HCT116 (cell line): ENCODE data around the gene STYK1. TPM values are rescaled to one million over a fixed set of nuclear protein-coding genes. Genes with fewer than 3 reads are reported as not detected.

Experiments
- ATAC-seq: fragments of 200-7000 bp; cut with Tn5 transposase; 2 replicates; pipeline ENCODE4 v1.9.1; 2020; ENCODE audit warnings: mild to moderate bottlenecking, moderate library complexity
- BruUV-seq: library from RNA; stranded (reverse); fragments of 400-500 nt; replicated peaks from 2 replicates; lab custom pipeline; 2021; lab: Mats Ljungman, UMichigan
- CTCF ChIA-PET: fragments of 300-600 bp; sonication (Branson Sonifier 250); formaldehyde crosslinking; loops from one replicate; lab custom pipeline; 2021; ENCODE audit warnings: antibody characterized with exemption; lab: Charles Lee
- POLR2A ChIA-PET: fragments of 300-600, 350-600 bp; sonication (Branson Sonifier 250); formaldehyde crosslinking; loops from one replicate; lab custom pipeline; 2021; ENCODE audit warnings: antibody characterized with exemption; lab: Charles Lee
- RAD21 ChIA-PET, 2 experiments: fragments of 300-600 bp; sonication (Branson Sonifier 250); formaldehyde crosslinking; loops; one replicate each; lab custom pipeline; 2023; ENCODE audit warnings: low total read pairs in 2 of 2; ENCODE audit not compliant: uncharacterized antibody in 2 of 2, unreplicated experiment in 2 of 2, low non-redundant PET in 1 of 2; lab: Charles Lee
- DNase-seq: peaks from one replicate; pipeline ENCODE4 v3.0.0-alpha.2; 2010; ENCODE audit warnings: low read depth, low spot score
- H2AFZ ChIP-seq: fragments of 200-600 bp; shearing (Covaris generic), sonication (generic); 2 replicates; pipeline ENCODE4 v1.6.1; 2017; ENCODE audit warnings: low read depth, mixed run types, mixed read lengths, antibody characterized with exemption, low read length; ENCODE audit not compliant: poor library complexity, severe bottlenecking
- H3K27ac ChIP-seq: 2 replicates; pipeline ENCODE4 v1.5.1; 2012; ENCODE audit warnings: low read depth, low read length
- H3K27me3 ChIP-seq: fragments of 200-600 bp; sonication (generic); 2 replicates; pipeline ENCODE4 v1.6.1; 2016; ENCODE audit warnings: mixed run types, low read length, mixed read lengths; ENCODE audit not compliant: insufficient read depth
- H3K36me3 ChIP-seq, 2 experiments: fragments of 200-500 bp in 1 of 2; fragments of 200-600 bp in 1 of 2; sonication (Bioruptor generic) in 1 of 2; sonication (generic) in 1 of 2; 2 replicates each; pipeline versions ENCODE4 v1.5.1 to v1.6.1; 2014 to 2016; ENCODE audit warnings: low read length in 2 of 2, inconsistent platforms in 1 of 2, mixed read lengths in 1 of 2, mixed run types in 1 of 2; ENCODE audit not compliant: insufficient read depth in 2 of 2, control insufficient read depth in 1 of 2
- H3K4me1 ChIP-seq, 2 experiments: fragments of 200-600 bp in 1 of 2; sonication (generic) in 1 of 2; 2 replicates each; pipeline versions ENCODE4 v1.5.1 to v1.6.1; 2012 to 2017; ENCODE audit warnings: low read length in 2 of 2, inconsistent platforms in 1 of 2, mild to moderate bottlenecking in 1 of 2, mixed read lengths in 1 of 2, mixed run types in 1 of 2, moderate library complexity in 1 of 2; ENCODE audit not compliant: insufficient read depth in 2 of 2, control insufficient read depth in 1 of 2
- H3K4me2 ChIP-seq: fragments of 200-600 bp; sonication (generic); 2 replicates; pipeline ENCODE4 v1.6.1; 2017; ENCODE audit warnings: mixed run types, low read length, mixed read lengths
- H3K4me3 ChIP-seq, 2 experiments: fragments of 200-600 bp in 1 of 2; sonication (generic) in 1 of 2; replicated peaks in 1 of 2; 2 replicates each; pipeline ENCODE4 v1.5.1; 2011 to 2016; ENCODE audit warnings: low read length in 2 of 2, control low read depth in 1 of 2, low read depth in 1 of 2, mild to moderate bottlenecking in 1 of 2, mixed read lengths in 1 of 2, mixed run types in 1 of 2
- H3K79me2 ChIP-seq: fragments of 200-600 bp; sonication (generic); 2 replicates; pipeline ENCODE4 v1.6.1; 2017; ENCODE audit warnings: mild to moderate bottlenecking, mixed run types, low read length, moderate library complexity, mixed read lengths; ENCODE audit not compliant: insufficient read depth
- H3K9ac ChIP-seq: fragments of 200-600 bp; sonication (generic); 2 replicates; pipeline ENCODE4 v1.6.1; 2016; ENCODE audit warnings: low read length, mixed read lengths
- H3K9me2 ChIP-seq: fragments of 200-600 bp; sonication (generic), shearing (Covaris generic); 2 replicates; pipeline ENCODE4 v1.6.1; 2017; ENCODE audit warnings: mixed run types, mild to moderate bottlenecking, moderate library complexity; ENCODE audit not compliant: insufficient read depth
- H3K9me3 ChIP-seq, 2 experiments: fragments of 200-500 bp in 1 of 2; fragments of 200-600 bp in 1 of 2; sonication (Bioruptor generic) in 1 of 2; sonication (generic) in 1 of 2; 2 replicates each; pipeline ENCODE4 v1.6.1; 2014 to 2017; ENCODE audit warnings: low read length in 2 of 2, mixed read lengths in 2 of 2, inconsistent platforms in 1 of 2, low read depth in 1 of 2, mild to moderate bottlenecking in 1 of 2, mixed run types in 1 of 2, moderate library complexity in 1 of 2; ENCODE audit not compliant: control insufficient read depth in 1 of 2, insufficient read depth in 1 of 2
- H4K20me1 ChIP-seq: fragments of 200-600 bp; sonication (generic), shearing (Covaris generic); 2 replicates; pipeline ENCODE4 v1.6.1; 2017; ENCODE audit warnings: mixed run types, mild to moderate bottlenecking, moderate library complexity; ENCODE audit not compliant: insufficient read depth
- ATF3 ChIP-seq: IDR thresholded peaks from 2 replicates; pipeline ENCODE4 v1.6.1; 2012
- CBX3 ChIP-seq: IDR thresholded peaks from 2 replicates; pipeline ENCODE4 v1.6.1; 2012; ENCODE audit warnings: low read depth
- CEBPB ChIP-seq: IDR thresholded peaks from 2 replicates; pipeline ENCODE4 v1.6.1; 2012; ENCODE audit warnings: low read depth
- CTCF ChIP-seq, 3 experiments: fragments of 200-600 bp in 1 of 3; sonication (generic) in 1 of 3; IDR thresholded peaks in 2 of 3; conservative IDR thresholded peaks in 1 of 3; 2 replicates each; pipeline ENCODE4 v1.5.1; 2012 to 2017; ENCODE audit warnings: low read depth in 2 of 3, low read length in 2 of 3, antibody characterized with exemption in 1 of 3, borderline replicate concordance in 1 of 3, control low read depth in 1 of 3, mild to moderate bottlenecking in 1 of 3, mixed read lengths in 1 of 3, mixed run types in 1 of 3, moderate library complexity in 1 of 3; ENCODE audit not compliant: insufficient read depth in 1 of 3
- EGR1 ChIP-seq: IDR thresholded peaks from 2 replicates; pipeline ENCODE4 v1.6.1; 2012; ENCODE audit warnings: low read depth
- ELF1 ChIP-seq: IDR thresholded peaks from 2 replicates; pipeline ENCODE4 v1.6.1; 2012; ENCODE audit warnings: low read depth, borderline replicate concordance
- JUND ChIP-seq: IDR thresholded peaks from 2 replicates; pipeline ENCODE4 v1.6.1; 2012
- MAX ChIP-seq: IDR thresholded peaks from 2 replicates; pipeline ENCODE4 v1.6.1; 2012
- POLR2A ChIP-seq: IDR thresholded peaks from 2 replicates; pipeline ENCODE4 v1.7.0; 2011; ENCODE audit warnings: borderline replicate concordance; ENCODE audit not compliant: insufficient read depth, insufficient read length; ENCODE audit errors: extremely low read depth
- RAD21 ChIP-seq: IDR thresholded peaks from 2 replicates; pipeline ENCODE4 v1.6.1; 2012; ENCODE audit warnings: low read depth, mild to moderate bottlenecking
- REST ChIP-seq: IDR thresholded peaks from 2 replicates; pipeline ENCODE4 v1.6.1; 2012; ENCODE audit warnings: low read depth
- SRF ChIP-seq: IDR thresholded peaks from 2 replicates; pipeline ENCODE4 v1.6.1; 2012; ENCODE audit warnings: low read depth
- TCF7L2 ChIP-seq: IDR thresholded peaks from 2 replicates; pipeline ENCODE4 v1.7.0; 2011; ENCODE audit warnings: borderline replicate concordance, inconsistent platforms; ENCODE audit not compliant: insufficient read depth, insufficient read length; ENCODE audit errors: extremely low read depth
- YY1 ChIP-seq: IDR thresholded peaks from 2 replicates; pipeline ENCODE4 v1.6.1; 2011; ENCODE audit warnings: low read length, low read depth, moderate library complexity, mild to moderate bottlenecking; ENCODE audit not compliant: insufficient replicate concordance; ENCODE audit errors: extremely low read depth
- ZNF274 ChIP-seq: fragments of 200-500 bp; sonication (Bioruptor generic); IDR thresholded peaks from 2 replicates; pipeline ENCODE4 v1.6.1; 2014; ENCODE audit warnings: mild to moderate bottlenecking, low read depth, low read length, inconsistent platforms
- intact Hi-C: fragments of 100-400 bp; cut with micrococcal nuclease; formaldehyde crosslinking; loops from 2 replicates; pipeline ENCODE4 v1.10.0; 2022
- total RNA-seq: library from RNA; stranded (reverse); gene quantifications from one replicate; pipeline ENCODE4 v1.2.1, GENCODE V29; 2021; ENCODE audit not compliant: unreplicated experiment

STYK1 gene
- total RNA-seq, 1 experiment from 2014 or later: 4.4 TPM

GRCh38 chr12:10634427-10634826 lies 39.4 kb downstream of the STYK1 start:
- no peaks in the 10 kb centered on the region for H3K9me2 ChIP-seq
- RAD21 ChIA-PET: no interaction called here
- H3K27ac ChIP-seq: no peak overlapping the region
- intact Hi-C loops: no loop called here
- H3K4me2 ChIP-seq: no peak overlapping the region
- no peak overlapping the region for H3K4me3 ChIP-seq
- no peaks in the 10 kb centered on the region for H4K20me1 ChIP-seq
- H3K9ac ChIP-seq: no peak overlapping the region
- ATAC-seq (peak; percentile 52; the same call in 1 of the 2 replicates), DNase-seq (no peak)
- peaks cover 0 to 4% of the 10 kb centered on the region in 2 experiments; a peak in 1 of 4 replicates for H3K36me3 ChIP-seq
- TF ChIP-seq ELF1 (no peak), SRF (no peak), TCF7L2 (no peak), EGR1 (no peak), JUND (no peak), YY1 (no peak), ATF3 (no peak), RAD21 (no peak)
- no peak overlapping the region for H2AFZ ChIP-seq
- no peaks in the 10 kb centered on the region for H3K79me2 ChIP-seq
- peaks cover 0 to 6% of the 10 kb centered on the region in 2 experiments; a peak in 1 of 4 replicates for H3K4me1 ChIP-seq
- BruUV-seq: no TSS peak
- no peaks in the 10 kb centered on the region for H3K27me3 ChIP-seq
- POLR2A ChIA-PET: no interaction called here
- CTCF ChIA-PET: no interaction called here
- no peaks in the 10 kb centered on the region for H3K9me3 ChIP-seq

- no peak overlapping the region for H3K4me3 ChIP-seq
- ATAC-seq (no peak), DNase-seq (no peak)
- no peaks in the 10 kb centered on the region for H3K79me2 ChIP-seq
- no peaks in the 10 kb centered on the region for H3K9me3 ChIP-seq
- no TSS peak for BruUV-seq
- H3K4me1 ChIP-seq: peaks cover 0 to 6% of the 10 kb centered on the region in 2 experiments; a peak in 1 of 4 replicates
- ChIA-PET CTCF (no interaction called here), RAD21 (no interaction called here), POLR2A (no interaction called here)
- intact Hi-C loops: no loop called here
- no peak overlapping the region for H2AFZ ChIP-seq
- H3K9ac ChIP-seq: no peak overlapping the region
- H3K27me3 ChIP-seq: no peaks in the 10 kb centered on the region
- H3K27ac ChIP-seq: no peak overlapping the region
- no peak overlapping the region for H3K4me2 ChIP-seq
- H4K20me1 ChIP-seq: no peaks in the 10 kb centered on the region
- H3K36me3 ChIP-seq: peaks cover 0 to 6% of the 10 kb centered on the region in 2 experiments; a peak in 1 of 4 replicates
- no peaks in the 10 kb centered on the region for H3K9me2 ChIP-seq
- no peak for TF ChIP-seq POLR2A
- no peak for TF ChIP-seq REST
- TF ChIP-seq EGR1: no peak
- no peak for TF ChIP-seq JUND
- TF ChIP-seq ELF1: no peak
- TF ChIP-seq CBX3: no peak
- TF ChIP-seq CEBPB: no peak
- no peak for TF ChIP-seq ZNF274
- TF ChIP-seq MAX: no peak
- no peak for TF ChIP-seq CTCF (IDR thresholded peaks at IDR 0.05 in 2 of 3, conservative IDR thresholded peaks at IDR 0.05 in 1 of 3; ENCODE audit: borderline replicate concordance in 1 of 3, insufficient read depth in 1 of 3, low read depth in 2 of 3, low read length in 2 of 3)
Measured at GRCh38 chr12:10633541-10633940, 40.3 kb downstream of the STYK1 start.
